Astrocyte (in vitro differentiated cells and primary cell): ENCODE measurements around the gene GABBR2.

Experiments used
- EZH2 ChIP-seq: IDR thresholded peaks from 2 replicates; pipeline ENCODE4 v1.6.1; 2012; ENCODE audit warnings: mild to moderate bottlenecking, low read length, inconsistent platforms; ENCODE audit not compliant: insufficient read depth
- TF ChIP-seq, protein P1 (sequence below): IDR thresholded peaks from 2 replicates; pipeline ENCODE4 v1.5.1; 2011; ENCODE audit warnings: low read depth, mild to moderate bottlenecking, inconsistent platforms, low read length, moderate library complexity; ENCODE audit not compliant: insufficient read depth

- TF ChIP-seq, protein P1, sequence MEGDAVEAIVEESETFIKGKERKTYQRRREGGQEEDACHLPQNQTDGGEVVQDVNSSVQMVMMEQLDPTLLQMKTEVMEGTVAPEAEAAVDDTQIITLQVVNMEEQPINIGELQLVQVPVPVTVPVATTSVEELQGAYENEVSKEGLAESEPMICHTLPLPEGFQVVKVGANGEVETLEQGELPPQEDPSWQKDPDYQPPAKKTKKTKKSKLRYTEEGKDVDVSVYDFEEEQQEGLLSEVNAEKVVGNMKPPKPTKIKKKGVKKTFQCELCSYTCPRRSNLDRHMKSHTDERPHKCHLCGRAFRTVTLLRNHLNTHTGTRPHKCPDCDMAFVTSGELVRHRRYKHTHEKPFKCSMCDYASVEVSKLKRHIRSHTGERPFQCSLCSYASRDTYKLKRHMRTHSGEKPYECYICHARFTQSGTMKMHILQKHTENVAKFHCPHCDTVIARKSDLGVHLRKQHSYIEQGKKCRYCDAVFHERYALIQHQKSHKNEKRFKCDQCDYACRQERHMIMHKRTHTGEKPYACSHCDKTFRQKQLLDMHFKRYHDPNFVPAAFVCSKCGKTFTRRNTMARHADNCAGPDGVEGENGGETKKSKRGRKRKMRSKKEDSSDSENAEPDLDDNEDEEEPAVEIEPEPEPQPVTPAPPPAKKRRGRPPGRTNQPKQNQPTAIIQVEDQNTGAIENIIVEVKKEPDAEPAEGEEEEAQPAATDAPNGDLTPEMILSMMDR = no peak
- TF ChIP-seq EZH2 = no peak
These were observed 306.5 kb downstream of the GABBR2 start for GRCh38 chr9:98402019-98402840.
